IMR-90 (cell line): ENCODE measurements around the gene PIPOX. TPM values are rescaled to one million over a fixed set of nuclear protein-coding genes. Genes with fewer than 3 reads are reported as not detected.

Experiments used
- ATAC-seq: fragments of 200-7000 bp; cut with Tn5 transposase; 2 replicates; pipeline ENCODE4 v1.9.1; 2020; ENCODE audit warnings: low read depth, mild to moderate bottlenecking, moderate library complexity
- BruUV-seq: library from RNA; stranded (reverse); fragments of 400-500 nt; replicated peaks from 2 replicates; lab custom pipeline; 2021; lab: Mats Ljungman, UMichigan
- CTCF ChIA-PET: fragments of 300-600 bp; formaldehyde crosslinking; extraction: SDS; loops from one replicate; lab custom pipeline; 2021; ENCODE audit warnings: antibody characterized with exemption; lab: Yijun Ruan, JAX
- POLR2A ChIA-PET: fragments of 300-600 bp; sonication (Branson Sonifier 250); formaldehyde crosslinking; loops from one replicate; lab custom pipeline; 2022; ENCODE audit warnings: antibody characterized with exemption; ENCODE audit not compliant: unreplicated experiment; lab: Charles Lee
- DNase-seq: peaks from one replicate; pipeline ENCODE4 v3.0.0; 2013
- H2AFZ ChIP-seq: replicated peaks from 2 replicates; pipeline ENCODE3; 2013; ENCODE audit warnings: low read length, mild to moderate bottlenecking; ENCODE audit not compliant: poor library complexity
- H2AK5ac ChIP-seq: 2 replicates; pipeline ENCODE4 v1.6.1; 2013; ENCODE audit warnings: low read depth, low read length, inconsistent platforms
- H2AK9ac ChIP-seq: replicated peaks from 2 replicates; pipeline ENCODE3; 2013; ENCODE audit warnings: mild to moderate bottlenecking, low read depth, low read length, moderate library complexity; ENCODE audit not compliant: poor library complexity
- H2BK120ac ChIP-seq: 2 replicates; pipeline ENCODE4 v1.6.1; 2013; ENCODE audit warnings: low read depth, low read length, inconsistent platforms
- H2BK15ac ChIP-seq: 3 replicates; pipeline ENCODE4 v1.6.1; 2013; ENCODE audit warnings: low read depth, low read length, inconsistent platforms
- H2BK20ac ChIP-seq: 2 replicates; pipeline ENCODE4 v1.6.1; 2013; ENCODE audit warnings: low read depth, mild to moderate bottlenecking, inconsistent platforms, low read length, moderate library complexity
- H2BK5ac ChIP-seq: 2 replicates; pipeline ENCODE4 v1.6.1; 2013; ENCODE audit warnings: mild to moderate bottlenecking, low read depth, low read length, inconsistent platforms; ENCODE audit not compliant: poor library complexity, severe bottlenecking
- H3K14ac ChIP-seq: replicated peaks from 2 replicates; pipeline ENCODE4 v1.6.1; 2013; ENCODE audit warnings: low read depth, low read length, inconsistent platforms
- H3K18ac ChIP-seq: 2 replicates; pipeline ENCODE4 v1.6.1; 2013; ENCODE audit warnings: low read depth, low read length, control low read depth
- H3K23ac ChIP-seq: 2 replicates; pipeline ENCODE4 v1.6.1; 2013; ENCODE audit warnings: low read depth, low read length, inconsistent platforms
- H3K27ac ChIP-seq: 2 replicates; pipeline ENCODE4 v1.5.1; 2013; ENCODE audit warnings: mild to moderate bottlenecking, control low read depth, low read length; ENCODE audit not compliant: insufficient read depth
- H3K27me3 ChIP-seq: 2 replicates; pipeline ENCODE4 v1.6.1; 2013; ENCODE audit warnings: low read length; ENCODE audit not compliant: control insufficient read depth, insufficient read depth
- H3K36me3 ChIP-seq: 2 replicates; pipeline ENCODE4 v1.6.1; 2013; ENCODE audit warnings: low read length, mixed read lengths; ENCODE audit not compliant: control insufficient read depth, insufficient read depth
- H3K4ac ChIP-seq: 2 replicates; pipeline ENCODE4 v1.6.1; 2013; ENCODE audit warnings: low read depth, low read length, inconsistent platforms
- H3K4me1 ChIP-seq: 2 replicates; pipeline ENCODE4 v1.6.1; 2013; ENCODE audit warnings: low read length, mixed read lengths; ENCODE audit not compliant: control insufficient read depth, insufficient read depth
- H3K4me2 ChIP-seq: 2 replicates; pipeline ENCODE4 v1.6.1; 2013; ENCODE audit warnings: low read depth, mild to moderate bottlenecking, control low read depth, low read length, moderate library complexity
- H3K4me3 ChIP-seq: 2 replicates; pipeline ENCODE4 v1.5.1; 2013; ENCODE audit warnings: low read depth, mild to moderate bottlenecking, control low read depth, low read length, moderate library complexity; ENCODE audit not compliant: insufficient read depth
- H3K56ac ChIP-seq: 2 replicates; pipeline ENCODE4 v1.6.1; 2013; ENCODE audit warnings: low read length, inconsistent platforms; ENCODE audit not compliant: insufficient read depth; ENCODE audit errors: extremely low read depth
- H3K79me1 ChIP-seq, 2 experiments: 2 replicates each; pipeline ENCODE4 v1.6.1; 2013; ENCODE audit warnings: low read length in 2 of 2, inconsistent platforms in 1 of 2, low read depth in 1 of 2
- H3K9ac ChIP-seq: 2 replicates; pipeline ENCODE4 v1.6.1; 2013; ENCODE audit warnings: low read depth, low read length, control low read depth
- H3K9me1 ChIP-seq: 2 replicates; pipeline ENCODE4 v1.6.1; 2013; ENCODE audit warnings: low read length, inconsistent platforms; ENCODE audit not compliant: insufficient read depth
- H3K9me3 ChIP-seq: 2 replicates; pipeline ENCODE4 v1.6.1; 2013; ENCODE audit warnings: low read length; ENCODE audit not compliant: control insufficient read depth, insufficient read depth
- H4K20me1 ChIP-seq: 2 replicates; pipeline ENCODE4 v1.6.1; 2013; ENCODE audit warnings: low read length, inconsistent platforms; ENCODE audit not compliant: insufficient read depth
- H4K5ac ChIP-seq: 2 replicates; pipeline ENCODE4 v1.6.1; 2013; ENCODE audit warnings: mild to moderate bottlenecking, low read depth, low read length, control low read depth
- H4K8ac ChIP-seq, 2 experiments: 2 replicates each; pipeline ENCODE4 v1.6.1; 2013; ENCODE audit warnings: low read depth in 2 of 2, low read length in 2 of 2, control low read depth in 1 of 2, inconsistent platforms in 1 of 2
- H4K91ac ChIP-seq: 2 replicates; pipeline ENCODE4 v1.6.1; 2013; ENCODE audit warnings: low read depth, low read length, inconsistent platforms; ENCODE audit not compliant: insufficient read depth
- BHLHE40 ChIP-seq: fragments of 150-350 bp; IDR thresholded peaks from 2 replicates; pipeline ENCODE4 v1.6.1; 2016; ENCODE audit warnings: mild to moderate bottlenecking, low read depth, low read length
- CEBPB ChIP-seq: IDR thresholded peaks from 2 replicates; pipeline ENCODE4 v1.6.1; 2012; ENCODE audit warnings: low read depth, low read length, improper control_type of control experiment
- CHD1 ChIP-seq: IDR thresholded peaks from 2 replicates; pipeline ENCODE4 v1.6.1; 2012; ENCODE audit warnings: low read depth, low read length, improper control_type of control experiment
- CTCF ChIP-seq: conservative IDR thresholded peaks from 2 replicates; pipeline ENCODE4 v1.5.1; 2012; ENCODE audit warnings: mild to moderate bottlenecking, low read depth, low read length, improper control_type of control experiment
- ELK1 ChIP-seq: fragments of 150-350 bp; IDR thresholded peaks from 2 replicates; pipeline ENCODE4 v1.6.1; 2016; ENCODE audit warnings: low read depth, mild to moderate bottlenecking, low read length, moderate library complexity, borderline replicate concordance
- FOS ChIP-seq: fragments of 150-350 bp; IDR thresholded peaks from 2 replicates; pipeline ENCODE4 v1.6.1; 2016; ENCODE audit warnings: low read depth, low read length
- MAFK ChIP-seq: IDR thresholded peaks from 2 replicates; pipeline ENCODE4 v1.6.1; 2012; ENCODE audit warnings: low read depth, low read length, improper control_type of control experiment
- MAZ ChIP-seq: IDR thresholded peaks from 2 replicates; pipeline ENCODE4 v1.6.1; 2012; ENCODE audit warnings: low read depth, mild to moderate bottlenecking, low read length, improper control_type of control experiment, moderate library complexity, borderline replicate concordance
- MXI1 ChIP-seq: IDR thresholded peaks from 2 replicates; pipeline ENCODE4 v1.6.1; 2012; ENCODE audit warnings: low read depth, mild to moderate bottlenecking, low read length, moderate library complexity, borderline replicate concordance
- NFE2L2 ChIP-seq: fragments of 150-350 bp; IDR thresholded peaks from 2 replicates; pipeline ENCODE4 v1.6.1; 2016; ENCODE audit warnings: low read depth, mild to moderate bottlenecking, low read length
- POLR2A ChIP-seq: IDR thresholded peaks from 2 replicates; pipeline ENCODE4 v1.6.1; 2012; ENCODE audit warnings: mild to moderate bottlenecking, low read depth, low read length
- RAD21 ChIP-seq: IDR thresholded peaks from 2 replicates; pipeline ENCODE4 v1.6.1; 2012; ENCODE audit warnings: low read length, improper control_type of control experiment
- RCOR1 ChIP-seq: IDR thresholded peaks from 2 replicates; pipeline ENCODE4 v1.6.1; 2012; ENCODE audit warnings: mild to moderate bottlenecking, low read length, improper control_type of control experiment; ENCODE audit not compliant: insufficient replicate concordance
- RFX5 ChIP-seq: IDR thresholded peaks from 2 replicates; pipeline ENCODE4 v1.8.0; 2012; ENCODE audit warnings: low read depth, mild to moderate bottlenecking, low read length, moderate library complexity
- SMC3 ChIP-seq: fragments of 150-350 bp; IDR thresholded peaks from 2 replicates; pipeline ENCODE4 v1.6.1; 2016; ENCODE audit warnings: low read depth, mild to moderate bottlenecking, antibody characterized with exemption, low read length, moderate library complexity
- WGBS, 2 experiments: methylation state at CpG; one replicate each; pipeline versions ENCODE4 v1.1.5 to v1.1.7; 2013; ENCODE audit warnings: missing lambda C conversion rate in 2 of 2; ENCODE audit not compliant: insufficient read length in 1 of 2; ENCODE audit errors: extremely low coverage in 2 of 2; 5-methylcytosine and 5-hydroxymethylcytosine counted together
- dilution Hi-C: fragments of 300-500 bp; cut with HindIII; formaldehyde crosslinking; loops from one replicate; pipeline ENCODE4 v1.14.3; 2018; ENCODE audit warnings: low sequenced_read_pairs; ENCODE audit not compliant: unreplicated experiment
- in situ Hi-C: fragments of 300-500 bp; cut with MboI; formaldehyde crosslinking; loops from 3 replicates; pipeline ENCODE4 v1.14.3; 2019; ENCODE audit warnings: low sequenced_read_pairs, inconsistent platforms, mixed read lengths
- intact Hi-C: fragments of 100-400 bp; cut with micrococcal nuclease; formaldehyde crosslinking; loops from 2 replicates; pipeline ENCODE4 v1.10.0; 2022
- polyA plus RNA-seq, 3 experiments: library from polyadenylated mRNA; depleted of rRNA; stranded (reverse); fragments of >200 nt; gene quantifications; 2 replicates each; pipeline ENCODE4 v1.2.3, GENCODE V29; 2012; ENCODE audit warnings: low replicate concordance in 1 of 3
- total RNA-seq: library from RNA; depleted of rRNA; stranded (reverse); fragments of >200 nt; gene quantifications from 2 replicates; pipeline ENCODE4 v1.2.3, GENCODE V29; 2012
- TF ChIP-seq, protein P1 (sequence below): fragments of 150-350 bp; IDR thresholded peaks from 2 replicates; pipeline ENCODE4 v1.6.1; 2017; ENCODE audit warnings: mild to moderate bottlenecking, antibody characterized with exemption, low read length, low read depth

PIPOX gene
- total and polyA plus RNA-seq, 2 of the 4 experiments (the other 2 are of a cell fraction): 0.43 to 1.3 TPM

- Histone ChIP-seq H3K9me3 (no peaks in the 10 kb centered on the region), H2BK120ac (no peak overlapping the region), H3K9me1 (peaks cover 6% of the 10 kb centered on the region; the same call in 1 of the 2 replicates), H2AFZ (no peak overlapping the region), H2BK20ac (no peak overlapping the region), H2BK5ac (no peak overlapping the region), H3K27ac (no peak overlapping the region), H3K27me3 (no peaks in the 10 kb centered on the region), H3K4ac (no peak overlapping the region), H3K36me3 (peaks cover 48% of the 10 kb centered on the region), H3K4me2 (no peak overlapping the region), H2BK15ac (no peak overlapping the region), H3K4me1 (no peaks in the 10 kb centered on the region; the same call in 1 of the 2 replicates), H3K79me1 (no peaks in the 10 kb centered on the region), H3K14ac (no peak overlapping the region), H3K4me3 (no peak overlapping the region), H3K23ac (no peak overlapping the region), H4K20me1 (no peaks in the 10 kb centered on the region; the same call in 1 of the 2 replicates), H3K18ac (no peak overlapping the region), H3K9ac (no peak overlapping the region), H3K56ac (no peak overlapping the region), H4K5ac (no peak overlapping the region), H4K8ac (no peak overlapping the region), H2AK9ac (no peak overlapping the region), H2AK5ac (no peak overlapping the region), H4K91ac (no peak overlapping the region)
- no TSS peak for BruUV-seq
- dilution Hi-C loops (no loop called here), in situ Hi-C loops (no loop called here), intact Hi-C loops (no loop called here)
- DNase-seq (peak; percentile 55), ATAC-seq (peak; percentile 59)
- 0% methylated on average over 2 of the region's 21 CpGs; no CpG with 5 or more reads in 1 of the 2 experiments for WGBS, 2 experiments
- ChIA-PET CTCF (interaction anchor here (1.1 to 1.4 kb wide), 2 partner anchors 22 to 32 kb away, joined by 3 read pairs; no protein-coding TSS in a partner anchor), POLR2A (no interaction called here)
- TF ChIP-seq, protein P1, sequence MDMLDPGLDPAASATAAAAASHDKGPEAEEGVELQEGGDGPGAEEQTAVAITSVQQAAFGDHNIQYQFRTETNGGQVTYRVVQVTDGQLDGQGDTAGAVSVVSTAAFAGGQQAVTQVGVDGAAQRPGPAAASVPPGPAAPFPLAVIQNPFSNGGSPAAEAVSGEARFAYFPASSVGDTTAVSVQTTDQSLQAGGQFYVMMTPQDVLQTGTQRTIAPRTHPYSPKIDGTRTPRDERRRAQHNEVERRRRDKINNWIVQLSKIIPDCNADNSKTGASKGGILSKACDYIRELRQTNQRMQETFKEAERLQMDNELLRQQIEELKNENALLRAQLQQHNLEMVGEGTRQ: no peak
- TF ChIP-seq ELK1 (no peak), RCOR1 (no peak), NFE2L2 (no peak), CHD1 (no peak), FOS (no peak), MXI1 (no peak), SMC3 (no peak), CTCF (no peak), MAZ (no peak), RAD21 (no peak), RFX5 (no peak), POLR2A (no peak), MAFK (no peak), CEBPB (no peak), BHLHE40 (no peak)
Measured at GRCh38 chr17:29084541-29085146, 41.7 kb downstream of the PIPOX start.
